Astrocyte (in vitro differentiated cells and primary cell): Measurements from ENCODE around the gene MTCP1. TPM values are rescaled to one million over a fixed set of nuclear protein-coding genes. Genes with fewer than 3 reads are reported as not detected.
A peak's percentile ranks its signal among the peaks of the same experiment; 100 is the strongest.

ENCODE experiments used
- DNase-seq: peaks from one replicate; pipeline ENCODE4 v3.0.0-alpha.2; 2010; ENCODE audit warnings: low read depth
- FAIRE-seq: peaks from 2 replicates; lab custom pipeline; 2011; peaks lifted over from hg19 to GRCh38; lab: Jason Lieb, UNC
- H2AFZ ChIP-seq: 2 replicates; pipeline ENCODE4 v1.6.0; 2012; ENCODE audit warnings: low read depth, low read length, inconsistent platforms
- H3K27ac ChIP-seq: 2 replicates; pipeline ENCODE4 v1.5.1; 2011; ENCODE audit warnings: low read depth, low read length, inconsistent platforms
- H3K27me3 ChIP-seq: 2 replicates; pipeline ENCODE4 v1.6.0; 2011; ENCODE audit warnings: low read length, inconsistent platforms; ENCODE audit not compliant: insufficient read depth
- H3K36me3 ChIP-seq: 2 replicates; pipeline ENCODE4 v1.5.1; 2011; ENCODE audit warnings: low read length, inconsistent platforms; ENCODE audit not compliant: insufficient read depth
- H3K4me1 ChIP-seq: 2 replicates; pipeline ENCODE4 v1.5.1; 2011; ENCODE audit warnings: low read length, inconsistent platforms; ENCODE audit not compliant: insufficient read depth
- H3K4me2 ChIP-seq: 2 replicates; pipeline ENCODE4 v1.6.0; 2012; ENCODE audit warnings: low read length, inconsistent platforms
- H3K4me3 ChIP-seq: 2 replicates; pipeline ENCODE4 v1.5.1; 2011; ENCODE audit warnings: low read depth, mild to moderate bottlenecking, low read length, inconsistent platforms; ENCODE audit not compliant: insufficient read depth
- H3K79me2 ChIP-seq: 2 replicates; pipeline ENCODE4 v1.6.0; 2012; ENCODE audit warnings: mild to moderate bottlenecking, low read length, inconsistent platforms; ENCODE audit not compliant: insufficient read depth
- H3K9ac ChIP-seq: 2 replicates; pipeline ENCODE4 v1.6.0; 2012; ENCODE audit warnings: mild to moderate bottlenecking, low read length, inconsistent platforms
- H3K9me3 ChIP-seq: 2 replicates; pipeline ENCODE4 v1.5.1; 2012; ENCODE audit warnings: low read depth, mild to moderate bottlenecking, low read length, inconsistent platforms; ENCODE audit not compliant: insufficient read depth
- H4K20me1 ChIP-seq: 2 replicates; pipeline ENCODE4 v1.6.0; 2012; ENCODE audit warnings: low read length, inconsistent platforms; ENCODE audit not compliant: insufficient read depth
- H3K27ac Mint-ChIP-seq: one replicate; pipeline ENCODE4 v1.8.0; 2021; ENCODE audit warnings: mild to moderate bottlenecking, mixed read lengths; ENCODE audit not compliant: unreplicated experiment
- H3K27me3 Mint-ChIP-seq: one replicate; pipeline ENCODE4 v1.8.0; 2021; ENCODE audit warnings: low read depth, mixed read lengths; ENCODE audit not compliant: unreplicated experiment
- H3K36me3 Mint-ChIP-seq: one replicate; pipeline ENCODE4 v1.8.0; 2021; ENCODE audit warnings: low read depth, mixed read lengths; ENCODE audit not compliant: unreplicated experiment
- H3K4me1 Mint-ChIP-seq: one replicate; pipeline ENCODE4 v1.8.0; 2021; ENCODE audit warnings: low read depth, mixed read lengths; ENCODE audit not compliant: unreplicated experiment
- H3K4me3 Mint-ChIP-seq: one replicate; pipeline ENCODE4 v1.8.0; 2021; ENCODE audit warnings: mild to moderate bottlenecking, moderate library complexity, mixed read lengths; ENCODE audit not compliant: unreplicated experiment
- H3K9me3 Mint-ChIP-seq: one replicate; pipeline ENCODE4 v1.8.0; 2021; ENCODE audit warnings: mild to moderate bottlenecking, mixed read lengths; ENCODE audit not compliant: unreplicated experiment
- CTCF ChIP-seq: IDR thresholded peaks from 2 replicates; pipeline ENCODE4 v1.5.1; 2011; ENCODE audit warnings: low read depth, mild to moderate bottlenecking, inconsistent platforms, low read length, moderate library complexity; ENCODE audit not compliant: insufficient read depth
- EZH2 ChIP-seq: IDR thresholded peaks from 2 replicates; pipeline ENCODE4 v1.6.1; 2012; ENCODE audit warnings: mild to moderate bottlenecking, low read length, inconsistent platforms; ENCODE audit not compliant: insufficient read depth
- total RNA-seq: library from RNA; stranded (reverse); gene quantifications from 2 replicates; pipeline ENCODE4 v1.2.1, GENCODE V29; 2021

The MTCP1 gene
- total RNA-seq, 1 donor from 2014 or later, result 8.9 TPM

DNA sequence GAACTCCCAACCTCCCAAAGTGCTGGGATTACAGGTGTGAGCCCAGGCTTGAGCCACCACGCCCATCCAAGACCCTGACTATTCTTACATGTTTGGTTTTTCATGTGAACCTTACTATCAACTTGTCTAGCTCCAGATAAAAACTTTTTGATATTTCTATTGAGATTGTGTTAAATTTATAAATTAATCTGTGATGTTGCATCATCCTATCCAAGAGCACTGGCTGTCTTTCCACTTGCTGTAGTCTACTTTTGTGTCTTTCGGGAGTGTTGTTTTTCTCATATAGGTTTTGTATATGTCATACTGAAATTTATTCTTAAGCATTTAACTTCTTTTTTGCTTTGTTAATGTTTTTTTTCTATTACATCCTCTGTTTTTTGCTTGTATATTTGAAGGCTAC lies 35.0 kb upstream of the MTCP1 start:
- Mint-ChIP-seq H3K9me3 (no peaks in the 10 kb centered on the region), H3K36me3 (no peaks in the 10 kb centered on the region)
- FAIRE-seq, result no peak

DNA sequence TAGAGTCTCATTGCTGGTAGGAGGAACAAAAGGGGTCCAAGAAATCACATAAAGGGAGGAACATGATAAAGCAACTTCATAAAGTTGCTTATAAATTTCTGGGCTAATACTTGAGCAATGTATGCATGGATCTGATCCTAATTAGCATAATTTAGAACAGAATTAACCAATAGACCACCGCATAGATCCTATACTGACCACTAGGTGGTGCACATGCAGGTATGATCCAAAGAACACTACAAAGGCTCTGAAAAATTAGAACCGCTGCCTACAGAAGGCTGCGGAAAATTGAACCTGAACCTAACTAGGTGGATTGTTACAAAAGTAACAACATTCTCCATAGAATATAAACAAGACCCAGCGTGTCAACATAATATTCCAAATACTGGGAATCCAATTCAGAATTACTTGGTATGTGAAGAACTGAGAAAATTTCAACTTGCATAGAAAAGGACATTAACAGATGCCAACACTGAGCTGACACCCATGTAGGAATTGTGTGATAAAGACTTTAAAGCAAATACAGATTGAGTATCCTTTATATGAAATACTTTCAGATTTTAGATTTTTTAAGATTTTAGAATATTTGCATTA lies 23.6 kb upstream of the MTCP1 start:
- Mint-ChIP-seq H3K4me1 (no peaks in the 10 kb centered on the region), H3K27ac (no peak overlapping the region), H3K4me3 (no peak overlapping the region), H3K9me3 (no peaks in the 10 kb centered on the region), H3K27me3 (no peaks in the 10 kb centered on the region), H3K36me3 (no peaks in the 10 kb centered on the region)
- H3K4me1 ChIP-seq, result no peaks in the 10 kb centered on the region
- DNase-seq (no peak), FAIRE-seq (peak; percentile 79)
- no peaks in the 10 kb centered on the region for H3K36me3 ChIP-seq
- no peaks in the 10 kb centered on the region for H3K79me2 ChIP-seq
- no peaks in the 10 kb centered on the region for H3K9me3 ChIP-seq
- no peaks in the 10 kb centered on the region for H3K27me3 ChIP-seq
- no peak overlapping the region for H3K4me3 ChIP-seq
- no peak overlapping the region for H3K9ac ChIP-seq
- H3K27ac ChIP-seq, result no peak overlapping the region
- no peak overlapping the region for H3K4me2 ChIP-seq
- no peaks in the 10 kb centered on the region for H4K20me1 ChIP-seq
- TF ChIP-seq EZH2, result no peak
- TF ChIP-seq CTCF, result peak; percentile 56
- H2AFZ ChIP-seq, result no peak overlapping the region

More for the DNA sequence above, 35.0 kb upstream of the MTCP1 start:
- Mint-ChIP-seq H3K4me3 (no peak overlapping the region), H3K27ac (no peak overlapping the region), H3K27me3 (no peaks in the 10 kb centered on the region), H3K4me1 (no peaks in the 10 kb centered on the region)
- DNase-seq, result no peak
- H3K9me3 ChIP-seq, result no peaks in the 10 kb centered on the region
- no peaks in the 10 kb centered on the region for H3K36me3 ChIP-seq
- H3K4me3 ChIP-seq, result no peak overlapping the region
- H4K20me1 ChIP-seq, result no peaks in the 10 kb centered on the region
- H3K27ac ChIP-seq, result no peak overlapping the region
- no peaks in the 10 kb centered on the region for H3K4me1 ChIP-seq
- H3K9ac ChIP-seq, result no peak overlapping the region
- H3K27me3 ChIP-seq, result no peaks in the 10 kb centered on the region
- TF ChIP-seq CTCF (no peak), EZH2 (no peak)
- H3K79me2 ChIP-seq, result no peaks in the 10 kb centered on the region
- H3K4me2 ChIP-seq, result no peak overlapping the region
- H2AFZ ChIP-seq, result no peak overlapping the region

DNA sequence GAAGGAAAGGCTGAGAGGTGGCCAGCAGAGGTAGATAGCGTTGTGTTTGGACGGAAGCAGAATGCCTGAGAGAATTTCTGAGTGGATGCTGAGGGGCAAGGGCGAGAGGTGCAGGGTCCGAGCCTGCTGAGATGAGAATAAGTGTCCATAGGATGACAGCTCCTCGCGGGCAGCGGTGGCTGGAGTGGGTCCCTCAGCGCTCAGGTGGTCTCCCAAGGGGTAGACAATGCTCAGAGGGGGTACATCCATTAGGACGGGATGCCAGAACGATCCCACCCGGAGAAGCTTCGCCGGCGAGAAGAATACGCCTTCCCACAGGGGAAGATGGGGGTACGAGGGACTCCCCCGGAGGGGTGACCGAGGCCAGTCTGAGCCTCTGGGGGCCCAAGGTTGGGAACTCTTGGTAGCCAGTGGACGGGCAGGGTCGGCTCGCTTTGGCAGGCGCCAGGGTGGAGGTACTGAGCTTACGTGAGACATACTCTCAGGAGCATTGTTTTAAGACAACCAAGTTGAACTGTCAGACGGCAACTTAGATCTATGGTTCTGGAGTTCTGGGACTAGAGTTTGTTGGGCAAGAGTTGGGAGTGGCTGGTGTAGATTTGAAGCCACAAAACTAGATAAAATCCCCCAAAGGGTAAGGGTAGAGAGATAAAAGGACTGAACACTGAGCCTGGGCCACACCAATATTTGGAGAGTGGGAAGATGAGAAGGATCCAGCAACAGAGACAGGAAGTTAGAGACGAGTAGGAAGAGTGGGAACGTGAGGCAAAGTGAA lies 16.2 kb upstream of the MTCP1 start:
- DNase-seq, result no peak
- H3K9me3 Mint-ChIP-seq, result no peaks in the 10 kb centered on the region

More for the DNA sequence above, 16.2 kb upstream of the MTCP1 start:
- no peaks in the 10 kb centered on the region for H3K27me3 ChIP-seq
- peaks cover 2% of the 10 kb centered on the region for H3K36me3 ChIP-seq
- H2AFZ ChIP-seq, result no peak overlapping the region
- no peak for FAIRE-seq
- H3K9ac ChIP-seq, result no peak overlapping the region
- Mint-ChIP-seq H3K36me3 (no peaks in the 10 kb centered on the region), H3K4me3 (no peak overlapping the region), H3K27ac (no peak overlapping the region), H3K27me3 (no peaks in the 10 kb centered on the region), H3K4me1 (no peaks in the 10 kb centered on the region)
- H3K4me2 ChIP-seq, result no peak overlapping the region
- no peak overlapping the region for H3K4me3 ChIP-seq
- no peaks in the 10 kb centered on the region for H3K9me3 ChIP-seq
- no peaks in the 10 kb centered on the region for H3K4me1 ChIP-seq
- H3K79me2 ChIP-seq, result no peaks in the 10 kb centered on the region
- H3K27ac ChIP-seq, result no peak overlapping the region
- no peak for TF ChIP-seq CTCF
- no peak for TF ChIP-seq EZH2
- H4K20me1 ChIP-seq, result no peaks in the 10 kb centered on the region
